B cell (primary cell): ENCODE measurements around the gene SMAD1. TPM values are rescaled to one million over a fixed set of nuclear protein-coding genes. Genes with fewer than 3 reads are reported as not detected.

Experiments used
- ATAC-seq: fragments of 200-7000 bp; cut with Tn5 transposase; one replicate; pipeline ENCODE4 v1.10.0; 2021; ENCODE audit warnings: low read depth, mild to moderate bottlenecking, moderate number of reproducible peaks, moderate library complexity
- CTCF ChIA-PET: fragments of 350-600 bp; sonication (Branson Sonifier 250); formaldehyde crosslinking; loops from one replicate; lab custom pipeline; 2021; ENCODE audit warnings: antibody characterized with exemption, inconsistent platforms; lab: Charles Lee
- POLR2A ChIA-PET: fragments of 350-600 bp; sonication (Branson Sonifier 250); formaldehyde crosslinking; loops from one replicate; lab custom pipeline; 2021; ENCODE audit warnings: antibody characterized with exemption; lab: Charles Lee
- DNase-seq: peaks from one replicate; pipeline ENCODE4 v3.0.0; 2013
- H2AFZ ChIP-seq: 2 replicates; pipeline ENCODE4 v1.6.1; 2012; ENCODE audit warnings: mild to moderate bottlenecking, low read depth, low read length; ENCODE audit not compliant: insufficient read depth, poor library complexity, severe bottlenecking
- H3K27ac ChIP-seq, 2 donors: 1 replicate in 1 of 2; 2 replicates in 1 of 2; pipeline ENCODE4 v1.5.1; 2012 to 2013; ENCODE audit warnings: low read length in 2 of 2, mild to moderate bottlenecking in 2 of 2, moderate library complexity in 1 of 2
- H3K27me3 ChIP-seq, 4 experiments: fragments of 200-600 bp in 1 of 4; sonication (generic) in 1 of 4; replicated peaks in 1 of 4; 1 replicate in 2 of 4; 2 replicates in 2 of 4; pipeline versions ENCODE4 v1.6.1 to v1.7.0; 2013 to 2016; ENCODE audit warnings: low read length in 3 of 4, mild to moderate bottlenecking in 2 of 4, mixed read lengths in 1 of 4, moderate library complexity in 1 of 4; ENCODE audit not compliant: insufficient read depth in 4 of 4, control insufficient read depth in 3 of 4; ENCODE audit errors: control extremely low read depth in 1 of 4
- H3K36me3 ChIP-seq, 2 experiments: replicated peaks in 1 of 2; 1 replicate in 1 of 2; 2 replicates in 1 of 2; pipeline versions ENCODE4 v1.6.1 to v1.7.1; 2013; ENCODE audit warnings: low read length in 1 of 2; ENCODE audit not compliant: insufficient read depth in 2 of 2, control insufficient read depth in 1 of 2; ENCODE audit errors: control extremely low read depth in 1 of 2, extremely low read depth in 1 of 2
- H3K4me1 ChIP-seq, 2 donors: fragments of 200-600 bp in 1 of 2; sonication (generic) in 1 of 2; 1 replicate in 1 of 2; 2 replicates in 1 of 2; pipeline versions ENCODE4 v1.5.1 to v1.6.1; 2013 to 2017; ENCODE audit warnings: low read length in 2 of 2; ENCODE audit not compliant: control insufficient read depth in 2 of 2, insufficient read depth in 2 of 2
- H3K4me2 ChIP-seq: replicated peaks from 2 replicates; pipeline ENCODE3; 2012; ENCODE audit warnings: mild to moderate bottlenecking, low read depth, low read length; ENCODE audit not compliant: poor library complexity, severe bottlenecking
- H3K4me3 ChIP-seq, 5 experiments: fragments of 200-600 bp in 1 of 5; sonication (generic) in 1 of 5; 1 replicate in 3 of 5; 2 replicates in 2 of 5; pipeline versions ENCODE4 v1.5.1 to v1.7.0; 2011 to 2016; ENCODE audit warnings: low read length in 4 of 5, mild to moderate bottlenecking in 4 of 5, low read depth in 2 of 5, control low read depth in 1 of 5, moderate library complexity in 1 of 5; ENCODE audit not compliant: insufficient read depth in 1 of 5; ENCODE audit errors: control extremely low read depth in 1 of 5, extremely low read depth in 1 of 5
- H3K79me2 ChIP-seq: fragments of 200-600 bp; sonication (generic); one replicate; pipeline ENCODE4 v1.6.0; 2016; ENCODE audit warnings: low read length; ENCODE audit not compliant: control insufficient read depth, insufficient read depth
- H3K9ac ChIP-seq: fragments of 200-600 bp; sonication (generic); 2 replicates; pipeline ENCODE4 v1.6.1; 2017; ENCODE audit warnings: mild to moderate bottlenecking, low read length, moderate library complexity
- H3K9me3 ChIP-seq, 3 donors: one replicate each; pipeline versions ENCODE4 v1.6.1 to v1.7.1; 2013; ENCODE audit warnings: low read length in 2 of 3; ENCODE audit not compliant: control insufficient read depth in 2 of 3, insufficient read depth in 1 of 3; ENCODE audit errors: control extremely low read depth in 1 of 3
- H4K20me1 ChIP-seq: 2 replicates; pipeline ENCODE4 v1.6.0; 2012; ENCODE audit warnings: mild to moderate bottlenecking, low read length; ENCODE audit not compliant: insufficient read depth, control insufficient read depth, poor library complexity, severe bottlenecking
- H3K27ac Mint-ChIP-seq: one replicate; pipeline ENCODE4 v1.8.0; 2021; ENCODE audit warnings: mixed read lengths
- H3K27me3 Mint-ChIP-seq: one replicate; pipeline ENCODE4 v1.8.0; 2021; ENCODE audit warnings: mixed read lengths
- H3K4me1 Mint-ChIP-seq: one replicate; pipeline ENCODE4 v1.8.0; 2021; ENCODE audit warnings: mixed read lengths
- H3K4me3 Mint-ChIP-seq: one replicate; pipeline ENCODE4 v1.8.0; 2021; ENCODE audit warnings: mixed read lengths
- H3K9me3 Mint-ChIP-seq: one replicate; pipeline ENCODE4 v1.8.0; 2022; ENCODE audit warnings: mixed read lengths; ENCODE audit not compliant: insufficient read depth
- EZH2 ChIP-seq: IDR thresholded peaks from 2 replicates; pipeline ENCODE4 v1.6.1; 2012; ENCODE audit warnings: borderline replicate concordance, low read depth, mild to moderate bottlenecking, moderate library complexity, low read length; ENCODE audit not compliant: insufficient read depth, poor library complexity, severe bottlenecking
- intact Hi-C: fragments of 100-400 bp; cut with micrococcal nuclease; formaldehyde crosslinking; loops from one replicate; pipeline ENCODE4 v1.10.0; 2022
- polyA plus RNA-seq: library from polyadenylated mRNA; depleted of rRNA; stranded (reverse); fragments of >200 nt; gene quantifications from 2 replicates; pipeline ENCODE4 v1.2.3, GENCODE V29; 2012
- total RNA-seq, 2 donors: library from RNA; stranded (reverse); fragments of 120-200 nt in 1 of 2; gene quantifications; 1 replicate in 1 of 2; 2 replicates in 1 of 2; pipeline versions ENCODE4 v1.2.3 to v1.2.4, GENCODE V29; 2013 to 2022
- TF ChIP-seq, protein P1 (sequence below): fragments of 200-600 bp; IDR thresholded peaks from one replicate; pipeline ENCODE4 v1.8.0; 2022; ENCODE audit warnings: antibody characterized with exemption, mild to moderate bottlenecking

The SMAD1 gene
- total and polyA plus RNA-seq, 2 donors (not counting 1 experiment from before 2014, with no cell fraction given): 0.12 TPM; not detected in 1

- Histone ChIP-seq H3K4me2 (no peak overlapping the region), H3K9ac (no peak overlapping the region), H3K36me3 (no peaks in the 10 kb centered on the region), H3K9me3 (peaks cover 0 to 10% (median 3%) of the 10 kb centered on the region in 3 donors), H3K4me1 (no peaks in the 10 kb centered on the region), H3K4me3 (no peak overlapping the region), H3K27me3 (no peaks in the 10 kb centered on the region), H3K27ac (no peak overlapping the region), H4K20me1 (no peaks in the 10 kb centered on the region), H2AFZ (no peak overlapping the region), H3K79me2 (no peaks in the 10 kb centered on the region)
- no peak for TF ChIP-seq EZH2
- TF ChIP-seq, protein P1, sequence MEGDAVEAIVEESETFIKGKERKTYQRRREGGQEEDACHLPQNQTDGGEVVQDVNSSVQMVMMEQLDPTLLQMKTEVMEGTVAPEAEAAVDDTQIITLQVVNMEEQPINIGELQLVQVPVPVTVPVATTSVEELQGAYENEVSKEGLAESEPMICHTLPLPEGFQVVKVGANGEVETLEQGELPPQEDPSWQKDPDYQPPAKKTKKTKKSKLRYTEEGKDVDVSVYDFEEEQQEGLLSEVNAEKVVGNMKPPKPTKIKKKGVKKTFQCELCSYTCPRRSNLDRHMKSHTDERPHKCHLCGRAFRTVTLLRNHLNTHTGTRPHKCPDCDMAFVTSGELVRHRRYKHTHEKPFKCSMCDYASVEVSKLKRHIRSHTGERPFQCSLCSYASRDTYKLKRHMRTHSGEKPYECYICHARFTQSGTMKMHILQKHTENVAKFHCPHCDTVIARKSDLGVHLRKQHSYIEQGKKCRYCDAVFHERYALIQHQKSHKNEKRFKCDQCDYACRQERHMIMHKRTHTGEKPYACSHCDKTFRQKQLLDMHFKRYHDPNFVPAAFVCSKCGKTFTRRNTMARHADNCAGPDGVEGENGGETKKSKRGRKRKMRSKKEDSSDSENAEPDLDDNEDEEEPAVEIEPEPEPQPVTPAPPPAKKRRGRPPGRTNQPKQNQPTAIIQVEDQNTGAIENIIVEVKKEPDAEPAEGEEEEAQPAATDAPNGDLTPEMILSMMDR: no peak
- intact Hi-C loops: no loop called here
- peaks cover 3% of the 10 kb centered on the region for H3K9me3 Mint-ChIP-seq
- no peak overlapping the region for H3K27ac Mint-ChIP-seq
- H3K4me3 Mint-ChIP-seq: no peak overlapping the region
- DNase-seq: no peak
- ChIA-PET CTCF (no interaction called here), POLR2A (no interaction called here)
- no peaks in the 10 kb centered on the region for H3K4me1 Mint-ChIP-seq
- peaks cover 21% of the 10 kb centered on the region for H3K27me3 Mint-ChIP-seq
- no peak for ATAC-seq
Measured at GRCh38 chr4:145605941-145606340, 124.3 kb downstream of the SMAD1 start.

Other genes with a start within 250 kb of the SMAD1 start
- gene MMAA, start 137.5 kb downstream of the SMAD1 start, total RNA-seq: 7.8 and 9.0 TPM in 2 replicates
- gene MMAA, start 137.5 kb downstream of the SMAD1 start, polyA plus RNA-seq: 3.9 TPM in 2 replicates
- gene C4orf51, start 198.3 kb downstream of the SMAD1 start, total RNA-seq: not detected in 2 replicates
- gene C4orf51, start 198.3 kb downstream of the SMAD1 start, polyA plus RNA-seq: not detected in 2 replicates